HFF-Myc (cell line): Measurements from ENCODE around the gene SLBP.

ENCODE experiments used
- DNase-seq: peaks from one replicate; pipeline ENCODE4 v3.0.0-alpha.2; 2011; ENCODE audit warnings: low read depth; ENCODE audit errors: extremely low read depth
- H3K4me3 ChIP-seq: replicated peaks from 2 replicates; pipeline ENCODE4 v1.5.1; 2011; ENCODE audit warnings: low read depth, mild to moderate bottlenecking, control low read depth, low read length
- CTCF ChIP-seq: IDR thresholded peaks from 2 replicates; pipeline ENCODE4 v1.5.1; 2012; ENCODE audit warnings: mild to moderate bottlenecking, low read depth, low read length, control low read depth; ENCODE audit errors: missing control alignments

SLBP gene

DNA sequence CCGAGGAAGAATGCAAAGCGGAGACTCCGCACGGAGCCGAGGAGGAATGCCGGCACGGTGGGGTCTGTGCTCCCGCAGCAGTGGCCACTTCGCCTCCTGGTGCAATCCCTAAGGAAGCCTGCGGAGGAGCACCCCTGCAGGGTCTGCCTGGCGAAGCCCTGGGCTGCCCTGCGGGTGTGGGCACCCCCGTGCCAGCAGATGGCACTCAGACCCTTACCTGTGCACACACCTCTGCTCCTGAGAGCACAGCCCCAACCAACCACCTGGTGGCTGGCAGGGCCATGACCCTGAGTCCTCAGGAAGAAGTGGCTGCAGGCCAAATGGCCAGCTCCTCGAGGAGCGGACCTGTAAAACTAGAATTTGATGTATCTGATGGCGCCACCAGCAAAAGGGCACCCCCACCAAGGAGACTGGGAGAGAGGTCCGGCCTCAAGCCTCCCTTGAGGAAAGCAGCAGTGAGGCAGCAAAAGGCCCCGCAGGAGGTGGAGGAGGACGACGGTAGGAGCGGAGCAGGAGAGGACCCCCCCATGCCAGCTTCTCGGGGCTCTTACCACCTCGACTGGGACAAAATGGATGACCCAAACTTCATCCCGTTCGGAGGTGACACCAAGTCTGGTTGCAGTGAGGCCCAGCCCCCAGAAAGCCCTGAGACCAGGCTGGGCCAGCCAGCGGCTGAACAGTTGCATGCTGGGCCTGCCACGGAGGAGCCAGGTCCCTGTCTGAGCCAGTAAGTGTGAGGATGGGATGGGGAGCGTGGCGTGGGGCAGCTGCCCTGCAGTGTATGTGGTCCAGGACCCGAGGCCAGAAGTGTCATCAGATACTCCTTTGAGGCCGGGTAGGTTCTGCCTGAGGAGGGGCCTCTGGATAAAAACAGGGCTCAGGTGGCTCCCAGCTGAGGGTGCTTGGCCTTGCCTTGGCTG lies 16.2 kb upstream of the SLBP start:
- no peak overlapping the region for H3K4me3 ChIP-seq
- TF ChIP-seq CTCF: no peak
- DNase-seq: no peak

GRCh38 chr4:1727117-1728031 lies 15.3 kb upstream of the SLBP start:
- no peak for TF ChIP-seq CTCF
- peak; percentile 65 for DNase-seq
- no peak overlapping the region for H3K4me3 ChIP-seq

DNA sequence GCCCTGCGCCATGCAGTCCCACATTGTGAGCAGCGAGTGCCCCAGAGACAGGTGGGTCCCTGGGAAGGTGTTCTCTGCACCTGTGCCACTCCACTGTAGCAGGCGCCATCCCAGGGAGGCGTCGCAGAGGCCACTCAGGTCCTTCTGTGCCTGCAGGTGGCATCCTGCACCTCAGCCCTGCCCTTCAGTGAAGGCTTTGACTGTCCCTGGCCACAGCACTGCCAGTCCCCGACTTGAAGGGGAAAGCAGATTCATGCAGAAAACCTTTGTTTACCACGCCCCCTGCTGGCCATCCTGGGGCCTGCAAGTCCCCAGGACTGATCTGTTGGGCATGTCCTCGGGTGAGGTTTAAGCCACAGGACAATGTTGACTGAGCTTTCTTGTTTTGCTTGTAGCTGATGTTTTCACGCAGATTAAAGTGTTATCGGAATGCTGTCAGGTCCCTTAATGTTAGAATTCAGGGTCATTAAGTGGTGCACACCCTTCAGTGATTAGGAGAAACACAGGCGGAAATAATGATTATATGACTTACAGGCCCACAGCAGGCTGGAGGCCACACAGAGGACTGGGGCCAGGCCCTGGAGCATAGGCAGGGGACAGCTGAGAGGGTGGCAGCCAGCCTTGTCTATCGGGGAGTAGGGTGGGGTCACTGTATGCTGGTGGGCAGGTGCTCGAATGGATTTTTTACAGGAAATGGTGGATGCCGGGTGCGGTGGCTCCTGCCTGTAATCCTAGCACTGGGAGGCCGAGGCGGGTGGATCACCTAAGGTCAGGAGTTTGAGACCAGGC lies 14.2 kb upstream of the SLBP start:
- peak; percentile 100 for TF ChIP-seq CTCF
- no peak overlapping the region for H3K4me3 ChIP-seq
- DNase-seq: peak; percentile 66

DNA sequence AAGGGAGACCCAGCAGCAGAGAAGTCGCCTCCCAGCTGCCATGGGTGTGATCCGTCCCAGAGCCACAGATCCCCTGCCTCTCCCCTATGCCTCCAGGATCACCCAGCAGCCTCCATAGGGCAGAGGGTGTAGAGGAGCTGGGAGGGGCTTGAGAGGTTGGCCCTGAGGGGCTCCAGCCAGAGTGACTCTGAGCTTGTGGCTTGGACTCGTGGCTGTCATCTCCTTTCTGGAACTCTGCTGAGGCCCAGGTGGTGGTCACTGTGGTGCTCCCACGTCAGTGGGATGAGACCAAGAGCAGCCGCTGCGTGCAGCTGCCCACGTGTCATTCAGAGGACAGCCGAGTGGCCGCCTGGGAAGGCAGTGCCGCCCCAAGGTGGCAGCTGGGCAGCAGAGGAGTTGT lies 13.4 kb upstream of the SLBP start:
- no peak for DNase-seq
- TF ChIP-seq CTCF: no peak
- no peak overlapping the region for H3K4me3 ChIP-seq

- H3K4me3 ChIP-seq: peak overlapping the region; percentile 88
- TF ChIP-seq CTCF: no peak
- no peak for DNase-seq
These were observed 11.1 kb upstream of the SLBP start for GRCh38 chr4:1723131-1723801.
